HG03378 (cell line): Measurements from ENCODE around the gene GJD3.

Experiments used
- ATAC-seq: cut with Tn5 transposase; IDR thresholded peaks from one replicate; pipeline ENCODE4 v1.9.1; 2021; ENCODE audit warnings: mild to moderate bottlenecking, moderate library complexity; ENCODE audit not compliant: unreplicated experiment

GJD3 gene

DNA sequence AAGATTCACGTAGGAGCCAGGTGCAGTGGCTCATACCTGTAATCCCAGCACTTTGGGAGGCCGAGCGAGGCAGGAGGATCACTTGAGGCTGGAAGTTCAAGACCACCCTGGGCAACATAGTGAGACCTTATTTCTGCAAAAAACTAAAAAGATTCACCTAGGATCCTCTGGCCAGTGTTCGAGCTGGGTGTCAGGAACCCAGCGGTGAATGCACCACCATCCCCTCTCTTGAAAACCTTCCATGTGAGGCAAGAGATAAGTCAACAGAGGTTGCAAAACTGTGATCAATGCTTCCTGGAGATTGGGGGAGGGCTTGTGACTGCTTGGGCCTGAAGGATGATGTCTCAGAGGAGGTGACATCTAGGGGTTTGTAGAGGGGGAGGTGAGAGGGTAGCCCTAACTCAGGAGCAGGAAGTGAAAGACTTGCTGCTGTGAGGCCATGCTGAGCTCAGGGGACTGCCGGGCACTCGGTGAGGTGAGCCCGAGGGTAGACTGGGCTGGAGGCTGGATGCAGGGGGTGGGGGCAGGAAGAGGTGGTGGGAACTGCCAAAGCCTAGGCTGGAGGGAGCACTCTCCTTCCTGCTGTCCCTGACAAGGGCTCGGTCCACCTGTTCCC, 11.7 kb downstream of the GJD3 start:
- ATAC-seq: no peak

- no peak for ATAC-seq
Measured at GRCh38 chr17:40352237-40352778, 12.2 kb downstream of the GJD3 start.

DNA sequence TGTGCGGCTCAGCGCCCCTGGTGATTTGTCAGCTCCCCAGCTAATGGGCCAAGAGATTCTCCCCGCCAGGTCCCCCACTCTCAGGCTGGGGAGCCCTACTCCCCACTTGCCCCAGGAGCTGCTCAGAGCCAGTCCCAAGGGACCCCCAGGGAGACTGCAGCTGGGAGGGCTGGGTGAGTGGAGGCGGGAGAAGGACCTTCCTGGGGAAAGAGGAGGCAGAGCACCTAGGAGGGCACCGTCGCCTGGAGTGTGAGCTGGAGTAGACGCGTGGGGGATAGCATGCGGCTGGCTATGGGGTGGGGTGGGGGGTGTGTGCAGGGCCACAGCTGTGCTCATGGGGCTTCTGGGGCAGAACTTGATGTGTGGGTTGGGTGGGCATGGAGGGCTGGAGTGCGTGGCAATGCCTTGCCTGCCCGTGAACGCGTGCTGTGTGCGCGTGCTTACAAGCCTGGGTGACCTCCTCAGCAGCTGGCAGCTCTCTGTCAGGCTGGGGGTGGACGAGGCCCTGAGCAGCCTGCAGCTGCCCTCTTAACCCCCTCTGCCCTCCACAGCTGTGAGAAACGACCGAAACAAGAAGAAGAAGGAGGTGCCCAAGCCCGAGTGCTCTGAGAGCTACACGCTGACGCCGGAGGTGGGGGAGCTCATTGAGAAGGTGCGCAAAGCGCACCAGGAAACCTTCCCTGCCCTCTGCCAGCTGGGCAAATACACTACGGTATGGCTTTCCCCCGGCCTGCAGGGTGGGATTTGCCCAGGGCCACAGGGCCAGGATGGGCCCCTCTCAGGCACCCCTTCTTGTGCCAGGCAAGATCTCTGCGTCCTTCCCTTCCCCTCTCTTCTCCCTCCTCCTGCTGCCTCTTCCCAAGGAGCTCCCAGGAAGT, 12.9 kb downstream of the GJD3 start:
- no peak for ATAC-seq

DNA sequence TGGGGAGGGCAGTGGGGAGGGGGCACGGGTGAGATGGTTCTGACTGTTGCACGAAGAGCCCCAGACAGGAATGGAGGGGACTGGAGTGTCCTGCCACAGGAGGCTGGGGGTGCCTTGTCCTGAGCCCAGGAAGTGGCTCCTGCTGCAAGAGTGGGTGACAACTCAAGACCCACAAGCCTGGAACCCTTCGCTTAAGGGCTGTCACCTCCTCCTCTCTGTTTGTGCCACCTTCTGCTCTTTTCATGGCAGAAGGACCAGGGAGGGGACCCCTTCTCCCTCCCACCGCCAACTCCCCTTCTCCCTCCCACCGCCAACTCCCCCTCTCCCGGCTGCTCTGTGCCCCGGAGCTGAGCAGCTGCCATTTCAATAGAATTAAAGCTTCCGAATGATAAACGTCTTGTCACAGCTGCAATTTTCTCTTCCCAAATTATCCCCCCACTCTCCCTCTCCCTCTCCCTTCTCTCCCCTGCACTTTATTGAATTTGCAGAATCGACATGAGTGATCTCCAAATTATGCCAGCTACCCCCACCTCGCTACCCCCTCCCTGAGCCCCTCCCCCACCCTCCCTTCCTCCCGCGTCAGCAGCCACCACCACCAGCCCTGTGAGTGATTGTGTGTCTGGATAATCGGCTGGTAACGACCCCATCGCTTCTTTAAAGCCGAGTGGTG, 13.7 kb downstream of the GJD3 start:
- no peak for ATAC-seq

DNA sequence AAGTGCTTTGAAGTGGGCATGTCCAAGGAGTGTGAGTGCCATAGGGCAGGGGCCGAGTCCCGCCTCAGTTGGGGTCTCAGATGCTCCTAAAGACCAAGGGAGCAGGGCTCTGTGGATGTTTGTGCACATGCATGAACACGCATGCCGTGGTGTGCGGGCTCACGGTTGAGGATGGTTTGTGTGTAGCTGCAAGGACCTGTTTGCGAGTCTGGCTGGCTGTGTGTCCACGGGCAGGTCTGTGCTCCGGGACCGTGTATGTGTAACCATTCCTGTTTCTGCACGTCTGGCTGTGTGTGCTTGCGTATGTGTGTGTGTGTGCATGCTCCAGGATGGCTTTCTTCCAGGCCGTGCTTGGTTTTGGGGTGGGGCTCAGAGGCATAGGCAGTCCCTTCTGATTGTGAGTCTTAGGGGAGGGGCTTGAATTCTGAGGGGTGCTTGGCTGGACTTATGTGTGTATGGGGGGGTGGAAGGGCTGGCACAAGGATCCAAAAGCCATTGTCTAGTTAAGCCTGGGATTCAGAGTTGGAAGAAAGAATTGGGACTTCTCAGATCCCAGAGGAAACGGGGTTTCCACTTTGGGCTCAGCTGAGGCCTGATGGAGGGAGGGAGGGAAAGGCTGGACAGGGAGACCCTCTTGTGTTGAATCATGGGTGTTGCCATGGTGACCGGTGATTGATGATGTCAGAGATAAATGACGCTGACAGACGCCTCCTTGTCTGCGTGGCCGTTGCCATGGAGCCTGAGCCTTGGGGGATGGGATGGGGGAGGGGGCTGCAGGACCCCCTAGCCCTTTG, 14.4 kb downstream of the GJD3 start:
- no peak for ATAC-seq

DNA sequence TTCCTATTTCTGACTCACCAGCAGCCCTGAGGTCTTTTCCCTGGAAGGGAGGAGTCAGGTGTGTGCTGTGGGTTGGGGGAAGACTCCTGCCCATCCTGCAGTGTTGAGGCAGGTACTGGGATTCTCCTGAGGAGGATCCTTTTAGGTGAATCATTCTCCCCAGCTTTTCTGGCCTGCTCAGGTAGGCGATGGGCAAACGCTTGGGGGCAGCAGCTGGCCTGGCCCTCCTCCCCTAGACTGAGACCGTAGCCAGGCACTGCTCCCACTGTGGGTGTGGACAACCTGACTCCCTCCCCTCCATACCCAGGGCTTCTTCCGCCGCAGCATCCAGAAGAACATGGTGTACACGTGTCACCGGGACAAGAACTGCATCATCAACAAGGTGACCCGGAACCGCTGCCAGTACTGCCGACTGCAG, 15.1 kb downstream of the GJD3 start:
- no peak for ATAC-seq

- ATAC-seq: no peak
Measured at GRCh38 chr17:40348562-40349476, 15.7 kb downstream of the GJD3 start.

GRCh38 chr17:40348136-40348504, 16.4 kb downstream of the GJD3 start:
- no peak for ATAC-seq

GRCh38 chr17:40347319-40348135, 17.0 kb downstream of the GJD3 start:
- ATAC-seq: no peak

DNA sequence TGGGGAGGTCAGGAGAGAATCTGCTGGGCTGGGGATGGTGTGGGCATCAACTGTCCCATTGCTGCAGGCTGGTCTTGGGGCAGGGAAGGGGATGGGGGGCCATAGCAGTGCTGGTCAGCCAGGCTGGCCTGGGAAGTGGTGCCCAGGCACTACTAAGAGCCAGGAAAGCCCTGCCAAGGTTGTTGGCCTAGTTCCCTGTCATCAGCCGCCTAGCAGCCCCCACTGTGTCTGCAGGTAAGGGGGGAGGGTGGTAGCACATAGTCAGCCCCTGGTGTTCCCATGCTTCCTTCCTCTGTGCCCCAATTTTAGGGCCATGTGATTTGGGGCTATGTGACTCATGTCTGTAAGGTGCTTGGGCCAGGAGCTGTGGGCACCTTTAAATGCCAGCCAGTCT, 17.8 kb downstream of the GJD3 start:
- no peak for ATAC-seq

- ATAC-seq: no peak
Measured at GRCh38 chr17:40345994-40346764, 18.4 kb downstream of the GJD3 start.

DNA sequence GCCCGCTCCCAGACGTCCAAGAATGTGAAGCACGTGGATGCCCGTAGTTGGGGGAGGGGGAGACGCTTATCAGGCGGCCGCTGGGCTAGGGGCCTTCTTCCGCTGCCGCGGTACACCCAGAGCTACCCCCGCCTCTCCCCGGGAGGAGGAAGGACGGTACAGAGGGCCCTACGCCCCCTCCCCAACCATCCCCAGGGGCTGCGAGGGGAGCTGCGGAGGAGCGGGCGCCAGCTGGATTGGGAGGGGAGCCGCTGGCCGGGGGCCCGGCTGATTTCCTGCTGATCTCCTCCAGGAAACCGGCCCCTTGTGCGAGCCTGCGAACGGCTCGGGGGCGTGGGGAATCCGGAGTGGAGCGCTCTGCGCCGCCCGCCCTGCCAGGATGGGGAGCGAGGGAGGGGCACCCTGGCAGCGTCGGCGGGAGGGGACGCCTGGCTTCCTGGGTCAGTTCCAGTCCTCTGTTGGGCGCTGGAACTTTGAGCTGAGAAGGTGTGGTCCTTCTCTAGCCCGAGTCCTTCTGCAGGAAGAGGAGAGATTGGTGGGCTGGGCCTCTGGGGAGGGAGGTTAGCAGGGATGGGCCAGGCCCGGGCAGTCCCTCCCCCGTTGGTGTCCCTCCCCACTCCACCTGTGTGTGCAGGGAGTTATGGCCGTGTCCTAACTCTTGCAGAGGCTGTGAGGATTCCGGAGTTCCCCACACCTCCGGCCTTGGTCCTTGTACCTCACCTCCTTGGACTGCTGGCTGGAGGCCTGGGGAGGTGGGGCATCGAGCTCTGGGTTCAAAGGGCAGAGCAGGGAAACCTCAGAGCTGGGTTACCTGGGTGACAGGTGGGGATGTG, 19.2 kb downstream of the GJD3 start:
- no peak for ATAC-seq

- ATAC-seq: no peak
Measured at GRCh38 chr17:40344421-40345160, 19.9 kb downstream of the GJD3 start.

GRCh38 chr17:40343219-40344119, 21.1 kb downstream of the GJD3 start:
- no peak for ATAC-seq

GRCh38 chr17:40342504-40343218, 21.9 kb downstream of the GJD3 start:
- ATAC-seq: no peak
